NCI-H345 treated with DMSO at 0.1 percent for 48 hours (cell line): Measurements from ENCODE around the gene CDH4.

Source experiments
- DNase-seq: peaks from one replicate; lab custom pipeline; 2025; ENCODE audit not compliant: unreplicated experiment; lab: John Stamatoyannopoulos, UW

Gene CDH4

DNA sequence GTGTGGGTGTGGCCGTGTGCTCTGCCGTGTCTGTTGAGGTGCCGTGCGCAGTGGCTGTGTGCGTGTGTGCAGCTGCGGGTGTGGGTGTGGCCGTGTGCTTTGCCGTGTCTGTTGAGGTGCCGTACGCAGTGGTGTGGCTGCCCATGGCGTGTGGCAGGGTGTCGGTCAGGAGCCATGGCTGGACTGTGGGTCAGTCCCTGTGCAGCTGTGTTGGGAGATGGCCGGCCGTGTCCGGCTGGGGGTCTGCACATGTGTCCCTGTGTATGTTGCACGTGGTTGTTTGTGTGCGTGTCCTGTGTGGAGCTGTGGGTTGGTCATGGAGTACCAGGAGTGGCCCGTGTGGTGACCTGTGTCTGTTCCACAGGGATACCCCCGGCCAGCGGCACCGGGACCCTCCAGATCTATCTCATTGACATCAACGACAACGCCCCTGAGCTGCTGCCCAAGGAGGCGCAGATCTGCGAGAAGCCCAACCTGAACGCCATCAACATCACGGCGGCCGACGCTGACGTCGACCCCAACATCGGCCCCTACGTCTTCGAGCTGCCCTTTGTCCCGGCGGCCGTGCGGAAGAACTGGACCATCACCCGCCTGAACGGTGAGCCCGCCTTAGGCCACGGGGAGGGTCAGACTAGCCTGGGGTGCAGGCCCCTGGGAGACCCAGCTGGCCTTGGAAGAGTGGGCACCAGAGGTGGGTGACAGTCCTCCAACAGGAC is 675.9 kb downstream of the CDH4 start:
- DNase-seq = no peak

DNA sequence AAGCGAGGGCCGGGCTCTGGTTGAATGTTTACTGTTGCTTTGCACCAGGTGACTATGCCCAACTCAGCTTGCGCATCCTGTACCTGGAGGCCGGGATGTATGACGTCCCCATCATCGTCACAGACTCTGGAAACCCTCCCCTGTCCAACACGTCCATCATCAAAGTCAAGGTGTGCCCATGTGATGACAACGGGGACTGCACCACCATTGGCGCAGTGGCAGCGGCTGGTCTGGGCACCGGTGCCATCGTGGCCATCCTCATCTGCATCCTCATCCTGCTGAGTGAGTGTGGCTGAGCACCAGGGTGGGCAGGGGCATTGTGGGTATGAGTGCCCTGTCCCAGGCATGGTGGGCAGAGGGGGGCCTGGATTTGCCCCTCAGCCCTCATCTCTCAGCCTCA is 677.5 kb downstream of the CDH4 start:
- no peak for DNase-seq

GRCh38 chr20:61929971-61930666 is 678.1 kb downstream of the CDH4 start:
- DNase-seq = no peak

GRCh38 chr20:61930776-61931475 is 678.9 kb downstream of the CDH4 start:
- DNase-seq = no peak

DNA sequence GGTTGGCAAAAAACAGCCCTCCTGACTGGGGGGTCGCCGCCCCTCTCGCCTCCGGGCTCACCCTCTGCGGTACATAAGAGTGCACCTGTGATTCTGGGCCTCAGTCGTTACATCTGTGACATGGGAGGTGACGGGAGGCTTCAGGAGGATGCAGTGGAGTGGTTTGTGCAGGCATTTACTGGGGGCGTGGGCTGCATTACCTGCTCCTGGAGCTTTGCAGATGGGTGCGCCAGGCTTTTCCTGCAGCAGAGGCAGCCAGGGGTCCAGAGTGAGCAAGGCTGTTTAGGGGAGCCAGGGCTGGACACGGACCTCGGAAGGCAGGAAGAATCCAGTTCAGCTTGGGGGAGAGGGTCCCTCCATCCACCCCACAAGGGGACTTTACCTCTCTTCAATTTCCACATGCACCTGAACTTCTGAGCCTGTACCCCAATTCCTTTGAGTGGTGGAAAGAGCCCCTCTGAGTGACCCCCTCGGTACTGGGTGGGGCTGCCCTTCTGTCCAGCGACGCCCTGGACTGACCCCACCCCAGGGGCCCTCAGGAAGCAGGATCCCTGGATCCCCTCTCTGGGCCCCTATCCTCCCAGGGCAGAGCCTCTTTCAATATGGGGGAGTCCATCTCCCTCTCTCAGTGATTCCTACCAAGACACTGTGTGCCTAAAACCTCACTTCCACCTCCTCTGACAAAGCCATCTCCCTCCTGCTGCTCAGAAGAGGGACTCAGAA is 679.6 kb downstream of the CDH4 start:
- DNase-seq = no peak

DNA sequence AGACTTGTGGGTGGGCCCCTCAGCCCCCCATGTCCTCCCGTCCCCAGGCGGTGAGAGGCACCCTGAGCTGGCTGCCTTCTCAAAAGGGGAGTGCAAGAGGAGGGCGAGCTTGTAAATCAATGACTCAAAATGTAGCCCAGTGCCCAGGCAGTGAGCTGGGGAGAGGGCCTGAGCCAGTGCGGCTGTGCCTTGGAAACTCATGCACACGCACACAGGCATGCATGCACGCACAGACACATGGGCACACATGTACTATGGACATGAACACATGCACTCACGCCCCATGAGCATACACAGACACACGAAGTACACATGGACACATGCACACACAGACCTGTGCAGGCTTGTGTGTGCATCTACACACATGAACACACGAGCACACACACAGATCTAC is 680.1 kb downstream of the CDH4 start:
- no peak for DNase-seq

- no peak for DNase-seq
These were observed 680.8 kb downstream of the CDH4 start for GRCh38 chr20:61932711-61933480.

DNA sequence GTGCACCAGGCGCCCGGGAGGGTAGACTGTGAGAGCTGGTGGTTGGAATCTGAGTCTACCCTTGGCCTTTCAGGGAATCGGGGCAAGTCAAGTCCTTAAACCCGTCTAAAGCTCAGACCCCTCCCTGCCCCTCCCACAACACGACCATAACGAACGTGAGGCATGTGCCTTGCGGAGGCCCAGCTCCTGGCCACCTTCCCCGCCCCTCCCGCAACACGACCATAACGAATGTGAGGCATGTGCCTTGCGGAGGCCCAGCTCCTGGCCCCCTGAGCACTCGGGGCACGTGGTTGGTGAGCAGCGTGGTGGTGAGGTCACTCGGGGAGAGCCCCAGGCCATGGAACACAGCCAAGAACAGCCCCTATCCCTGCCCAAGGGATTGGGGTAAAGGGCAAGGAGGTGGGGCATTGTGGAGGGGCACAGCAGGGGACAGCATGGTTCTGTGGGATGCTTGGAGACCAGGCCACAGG is 681.5 kb downstream of the CDH4 start:
- no peak for DNase-seq

DNA sequence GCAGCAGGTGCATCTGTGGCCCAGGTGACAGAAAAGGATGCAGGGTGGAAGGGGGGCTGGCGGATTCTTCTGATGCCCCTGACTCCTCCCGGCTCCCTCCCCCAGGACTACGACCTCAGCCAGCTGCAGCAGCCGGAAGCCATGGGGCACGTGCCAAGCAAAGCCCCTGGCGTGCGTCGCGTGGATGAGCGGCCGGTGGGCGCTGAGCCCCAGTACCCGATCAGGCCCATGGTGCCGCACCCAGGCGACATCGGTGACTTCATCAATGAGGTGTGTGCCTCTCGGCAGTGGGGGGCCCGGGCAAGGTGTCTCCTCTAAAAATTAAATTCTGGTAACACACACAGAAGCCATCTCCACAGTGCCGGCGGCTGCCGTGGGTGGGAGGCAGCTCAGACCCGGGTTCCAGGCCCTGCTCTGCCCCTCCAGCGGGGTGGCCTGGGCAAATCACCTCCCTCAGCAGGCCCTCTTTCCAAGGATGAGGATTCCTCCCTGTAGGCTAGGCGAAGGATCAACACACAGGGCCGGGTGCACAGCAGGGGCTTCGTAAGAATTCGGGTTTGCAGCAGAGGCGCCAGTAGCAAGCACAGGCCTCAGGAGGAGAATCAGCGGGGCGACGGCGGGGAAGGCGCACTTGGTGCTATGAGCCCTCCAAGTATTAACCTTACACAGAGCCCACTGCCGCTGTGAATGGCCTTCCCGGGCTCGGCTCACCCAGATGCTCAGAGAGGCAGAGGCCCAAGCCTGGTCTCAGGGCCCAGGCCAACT is 682.1 kb downstream of the CDH4 start:
- DNase-seq = no peak

DNA sequence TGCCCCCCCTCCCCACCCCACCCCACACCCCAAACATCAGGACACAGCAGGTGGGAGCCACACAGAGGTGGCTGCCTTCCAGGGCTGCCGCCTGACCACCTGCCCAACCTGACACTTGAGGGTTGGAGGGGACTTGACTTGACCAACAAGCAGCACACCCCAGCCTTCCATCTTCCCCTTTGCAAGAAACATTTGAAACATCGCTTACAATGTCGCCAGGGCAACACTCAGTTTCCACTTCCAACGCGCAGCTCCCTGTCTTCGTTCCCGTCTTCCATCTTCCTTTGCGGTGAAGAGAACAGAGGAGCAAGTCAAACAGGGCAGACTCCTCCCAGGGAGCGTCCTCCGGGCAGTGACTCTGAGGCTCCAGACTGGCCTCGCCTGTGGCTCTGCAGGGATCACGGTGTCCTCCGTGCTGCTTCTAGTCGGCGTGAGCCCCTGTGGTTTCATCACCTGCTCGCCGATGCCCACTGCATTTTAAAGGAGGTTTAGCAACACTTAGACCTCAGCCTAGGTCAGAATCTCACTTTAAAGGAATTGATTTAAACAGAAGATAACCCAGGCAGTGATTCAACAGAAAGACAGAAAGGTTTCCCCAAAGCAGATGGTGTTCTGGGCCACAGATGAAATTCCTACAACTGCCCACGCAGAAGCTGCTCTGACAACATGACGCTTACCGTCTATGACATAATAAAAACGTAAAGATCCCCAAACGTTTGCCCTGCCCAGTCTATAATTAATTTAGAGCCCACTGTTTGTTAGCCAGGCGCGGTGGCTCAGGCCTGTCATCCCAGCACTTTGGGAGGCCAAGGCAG is 682.9 kb downstream of the CDH4 start:
- no peak for DNase-seq

DNA sequence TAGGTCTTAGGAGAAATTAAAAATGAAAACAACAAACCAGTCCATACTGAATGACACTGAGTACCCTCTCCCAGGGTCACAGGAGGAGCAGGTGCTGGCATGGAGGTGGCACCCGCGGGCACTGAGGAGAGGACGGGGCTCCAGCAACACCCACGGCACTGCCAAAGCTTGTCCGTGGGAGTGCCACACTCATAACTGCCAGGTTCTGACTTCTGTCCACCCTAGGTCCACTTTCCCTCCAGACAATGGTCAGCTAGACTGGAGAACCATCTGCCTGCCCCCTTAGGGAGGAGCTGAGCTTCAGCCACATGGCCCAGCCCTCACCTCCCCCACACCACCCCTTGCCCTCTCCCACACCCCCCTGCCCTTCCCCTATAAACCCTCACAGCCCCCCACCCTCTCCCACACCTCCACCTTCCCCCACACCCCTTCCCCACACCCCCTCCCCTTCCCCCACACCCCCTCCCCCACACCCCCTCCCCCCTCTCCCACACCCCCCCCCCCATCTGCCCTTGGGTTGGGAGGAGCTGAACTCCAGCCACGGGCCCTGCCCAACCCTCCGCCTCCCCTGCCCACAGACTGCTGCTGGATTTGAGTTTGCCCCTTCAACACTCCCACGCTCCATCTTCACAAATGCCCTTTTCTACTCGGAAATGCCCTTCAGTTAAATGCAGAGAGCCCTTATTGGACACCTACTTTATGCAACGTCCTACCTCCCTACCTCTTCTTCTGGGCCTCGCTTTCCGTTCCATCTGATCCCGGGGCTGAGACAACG is 684.1 kb downstream of the CDH4 start:
- DNase-seq = no peak

- no peak for DNase-seq
These were observed 684.7 kb downstream of the CDH4 start for GRCh38 chr20:61936701-61937131.

GRCh38 chr20:61937146-61937962 is 685.3 kb downstream of the CDH4 start:
- no peak for DNase-seq

GRCh38 chr20:61937963-61938838 is 686.1 kb downstream of the CDH4 start:
- no peak for DNase-seq

GRCh38 chr20:61938839-61939690 is 687.0 kb downstream of the CDH4 start:
- DNase-seq = no peak
